ELF-1 (cell line): ENCODE data around the gene SLC32A1.

Source experiments
- DNase-seq: peaks from one replicate; pipeline ENCODE4 v3.0.0-alpha.2; 2016; ENCODE audit warnings: low read depth, low spot score

The SLC32A1 gene

GRCh38 chr20:38754924-38755323 is 30.6 kb downstream of the SLC32A1 start:
- no peak for DNase-seq

- DNase-seq: no peak
Observed at GRCh38 chr20:38755324-38755910, 31.1 kb downstream of the SLC32A1 start.

GRCh38 chr20:38757145-38757775 is 33.0 kb downstream of the SLC32A1 start:
- no peak for DNase-seq

- no peak for DNase-seq
Observed at GRCh38 chr20:38759106-38759505, 34.8 kb downstream of the SLC32A1 start.

- no peak for DNase-seq
Observed at GRCh38 chr20:38760978-38761377, 36.7 kb downstream of the SLC32A1 start.

GRCh38 chr20:38762174-38762573 is 37.9 kb downstream of the SLC32A1 start:
- no peak for DNase-seq

- DNase-seq: no peak
Observed at GRCh38 chr20:38763616-38764015, 39.3 kb downstream of the SLC32A1 start.

- DNase-seq: no peak
Observed at GRCh38 chr20:38764567-38765318, 40.5 kb downstream of the SLC32A1 start.

- DNase-seq: no peak
Observed at GRCh38 chr20:38766071-38766470, 41.8 kb downstream of the SLC32A1 start.

- DNase-seq: no peak
Observed at GRCh38 chr20:38769376-38770295, 45.4 kb downstream of the SLC32A1 start.

- DNase-seq: no peak
Observed at GRCh38 chr20:38770546-38770945, 46.3 kb downstream of the SLC32A1 start.

- DNase-seq: no peak
Observed at GRCh38 chr20:38770970-38771369, 46.7 kb downstream of the SLC32A1 start.

- DNase-seq: no peak
Observed at GRCh38 chr20:38771621-38772020, 47.3 kb downstream of the SLC32A1 start.

GRCh38 chr20:38774167-38774566 is 49.9 kb downstream of the SLC32A1 start:
- DNase-seq: no peak

- DNase-seq: no peak
Observed at GRCh38 chr20:38776363-38776762, 52.1 kb downstream of the SLC32A1 start.
